AG08395 (cell line): ENCODE data around the gene ALS2.

ENCODE experiments used
- DNase-seq: peaks from one replicate; pipeline ENCODE4 v3.0.0; 2012; ENCODE audit warnings: mixed read lengths, low spot score

ALS2 gene

GRCh38 chr2:201754717-201755415 is 25.9 kb downstream of the ALS2 start:
- no peak for DNase-seq

- no peak for DNase-seq
Measured at GRCh38 chr2:201751566-201751965, 29.2 kb downstream of the ALS2 start.

DNA sequence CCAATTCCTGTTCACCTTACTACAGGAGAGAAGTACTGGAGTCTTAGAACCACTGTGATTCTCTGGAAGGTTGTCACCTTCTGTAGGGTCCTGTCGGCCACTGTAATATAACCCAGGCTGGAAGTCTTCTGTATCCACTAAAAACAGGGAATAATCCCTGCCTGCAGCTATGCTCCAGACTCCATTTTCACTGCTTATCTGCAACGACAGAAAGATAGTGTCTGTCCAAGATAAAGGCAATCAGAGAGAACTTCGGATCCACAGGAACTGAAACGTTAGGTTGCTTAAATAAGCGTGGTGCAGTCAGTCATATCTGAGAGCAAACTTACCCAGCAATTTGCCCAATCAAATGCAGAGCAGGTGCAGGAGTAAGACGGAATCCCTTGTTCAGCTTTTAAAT is 34.2 kb downstream of the ALS2 start:
- DNase-seq: no peak

DNA sequence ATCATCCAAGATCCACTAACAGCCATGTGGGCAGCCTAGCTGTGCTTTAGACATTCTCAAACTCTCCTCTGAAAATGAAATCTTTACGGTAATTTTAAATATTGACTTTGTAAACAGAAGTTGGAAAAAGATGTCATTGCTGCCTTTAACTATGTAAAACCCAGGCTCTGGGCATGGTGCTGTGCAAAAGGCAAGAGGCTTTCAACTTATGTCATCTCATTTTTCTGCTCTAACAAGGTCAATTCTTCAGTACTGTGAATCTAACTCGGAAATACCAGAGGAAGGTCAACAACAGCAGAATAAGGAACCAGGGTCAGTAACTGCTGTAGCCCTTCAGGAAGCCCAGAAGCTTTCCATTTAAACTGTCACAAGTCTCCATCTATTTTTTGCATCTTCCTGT is 45.2 kb downstream of the ALS2 start:
- DNase-seq: no peak

- DNase-seq: no peak
Measured at GRCh38 chr2:201734111-201734510, 46.6 kb downstream of the ALS2 start.

- DNase-seq: no peak
Measured at GRCh38 chr2:201733544-201733943, 47.2 kb downstream of the ALS2 start.

DNA sequence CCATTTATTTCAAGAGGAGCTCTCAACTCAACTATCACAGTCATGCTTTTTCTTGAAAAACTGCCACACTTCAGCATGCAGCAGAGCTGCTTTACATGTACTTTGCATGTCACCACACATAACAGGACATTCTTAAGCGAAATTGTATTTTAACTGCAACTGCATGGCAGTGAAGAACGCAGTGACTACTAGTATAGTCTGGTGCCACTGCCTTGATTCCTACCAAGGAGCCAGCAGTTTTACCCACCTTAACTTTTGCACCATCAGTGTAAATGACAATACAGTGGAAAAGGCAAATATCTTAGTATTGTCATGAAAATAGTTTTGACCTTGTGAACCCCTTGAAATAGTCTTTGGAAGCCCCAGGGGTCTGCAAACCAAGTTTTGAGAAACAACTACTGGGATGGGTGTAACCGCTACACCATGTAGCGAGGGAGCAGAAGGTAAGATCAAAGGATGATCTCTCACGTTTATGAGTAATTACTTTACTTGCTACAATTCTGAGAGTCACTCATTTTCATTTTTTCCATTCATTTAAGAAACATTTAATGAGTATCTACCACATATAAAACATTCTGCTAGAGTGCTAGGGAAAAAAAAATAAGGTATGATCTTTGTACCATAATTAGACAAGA is 50.0 kb downstream of the ALS2 start:
- DNase-seq: no peak

GRCh38 chr2:201715459-201715858 is 65.3 kb downstream of the ALS2 start:
- DNase-seq: no peak

- no peak for DNase-seq
Measured at GRCh38 chr2:201712726-201713125, 68.0 kb downstream of the ALS2 start.

- DNase-seq: no peak
Measured at GRCh38 chr2:201709747-201710146, 71.0 kb downstream of the ALS2 start.

GRCh38 chr2:201709049-201709448 is 71.7 kb downstream of the ALS2 start:
- DNase-seq: no peak

DNA sequence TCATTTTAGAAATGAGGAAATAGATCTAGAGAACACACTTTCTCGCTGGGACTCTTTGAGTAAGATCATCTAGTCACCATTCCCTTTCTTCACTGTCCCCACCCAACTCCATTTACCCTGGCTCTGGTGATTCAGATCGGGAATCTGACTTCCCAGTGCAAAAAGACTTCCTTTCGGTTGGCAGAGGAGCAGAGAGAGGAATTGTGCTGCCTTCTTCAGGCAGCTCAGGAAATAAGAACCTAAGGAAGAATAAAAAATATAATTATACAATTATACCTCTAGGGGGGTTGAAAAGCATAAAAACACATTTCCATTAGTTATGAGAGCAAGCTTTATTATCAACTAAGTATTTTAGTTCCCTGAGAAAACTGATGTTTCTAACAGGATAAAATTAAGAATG is 73.0 kb downstream of the ALS2 start:
- DNase-seq: peak; percentile 55

GRCh38 chr2:201707142-201707541 is 73.6 kb downstream of the ALS2 start:
- no peak for DNase-seq

- DNase-seq: no peak
Measured at GRCh38 chr2:201704536-201704935, 76.2 kb downstream of the ALS2 start.

- DNase-seq: no peak
Measured at GRCh38 chr2:201701646-201702045, 79.1 kb downstream of the ALS2 start.

DNA sequence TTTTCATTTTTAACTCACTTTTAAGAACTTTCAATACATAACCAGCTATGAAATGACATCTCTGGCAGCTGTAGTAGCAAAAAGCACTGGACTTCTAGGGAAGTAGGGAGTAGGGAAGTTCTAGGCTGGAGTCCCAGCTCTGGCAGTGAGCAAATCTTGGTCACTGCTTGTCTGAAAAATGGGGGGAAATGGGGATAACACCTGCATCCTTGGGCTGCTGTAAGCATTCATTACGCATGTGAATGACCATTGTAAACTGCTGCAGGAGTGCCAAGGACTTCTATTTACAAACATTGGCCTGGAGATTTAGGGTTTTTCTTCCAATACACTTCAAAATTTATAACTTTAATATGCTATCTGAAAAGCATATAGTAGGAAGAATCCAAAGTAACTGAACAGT is 81.3 kb downstream of the ALS2 start:
- no peak for DNase-seq

- DNase-seq: peak; percentile 57
Measured at GRCh38 chr2:201698588-201699226, 82.0 kb downstream of the ALS2 start, which contains the start of gene MPP4. TSS of gene MPP4 (minus strand) at chr2:201698644. CDS start at chr2:201693954, 4,690 bp downstream.

- peak; percentile 65 for DNase-seq
Measured at GRCh38 chr2:201697899-201698298, 82.8 kb downstream of the ALS2 start.

- peak; percentile 83 for DNase-seq
Measured at GRCh38 chr2:201696151-201696659, 84.5 kb downstream of the ALS2 start.

DNA sequence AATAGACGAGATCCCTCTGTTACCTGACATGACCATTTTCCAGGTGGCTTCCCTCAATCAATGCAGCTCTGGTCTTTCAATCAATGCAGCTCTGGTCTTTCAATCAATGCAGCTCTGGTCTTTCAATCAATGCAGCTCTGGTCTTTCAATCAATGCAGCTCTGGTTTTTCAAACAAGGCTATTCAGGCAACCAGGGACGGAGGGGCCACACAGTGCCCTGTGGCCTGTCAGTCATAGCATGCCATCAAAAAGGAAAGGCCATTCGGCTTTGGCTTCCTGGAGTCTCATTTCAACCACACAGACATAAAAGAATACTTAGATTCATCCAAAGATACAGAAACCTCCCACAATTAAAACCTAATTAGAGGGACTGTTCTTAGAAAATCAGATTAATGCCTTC is 95.6 kb downstream of the ALS2 start:
- DNase-seq: no peak

- no peak for DNase-seq
Measured at GRCh38 chr2:201680743-201681142, 100.0 kb downstream of the ALS2 start.

GRCh38 chr2:201678401-201678800 is 102.3 kb downstream of the ALS2 start:
- no peak for DNase-seq

- no peak for DNase-seq
Measured at GRCh38 chr2:201675454-201675853, 105.3 kb downstream of the ALS2 start.
